AG04450 (cell line): ENCODE data around the gene DDX1. TPM values are rescaled to one million over a fixed set of nuclear protein-coding genes. Genes with fewer than 3 reads are reported as not detected.
"Not testable (repeated sequence)": the region's sequence is repeated elsewhere in the genome, so short reads cannot be mapped to it uniquely, and the experiment has no call there.

ENCODE experiments used
- CTCF ChIA-PET: fragments of 300-600, 350-600 bp; formaldehyde crosslinking; extraction: SDS; loops from one replicate; lab custom pipeline; 2022; ENCODE audit warnings: antibody characterized with exemption, inconsistent platforms; lab: Charles Lee
- POLR2A ChIA-PET: fragments of 350-600 bp; formaldehyde crosslinking; extraction: SDS; loops from one replicate; lab custom pipeline; 2021; ENCODE audit warnings: antibody characterized with exemption, inconsistent platforms; lab: Yijun Ruan, JAX
- DNase-seq: peaks from one replicate; pipeline ENCODE4 v3.0.0-alpha.2; 2011; ENCODE audit warnings: low read depth, low spot score
- H3K27ac ChIP-seq: one replicate; pipeline ENCODE4 v1.5.1; 2012; ENCODE audit warnings: low read depth, low read length, control low read depth
- H3K27me3 ChIP-seq: one replicate; pipeline ENCODE4 v1.6.0; 2012; ENCODE audit warnings: low read length; ENCODE audit not compliant: control insufficient read depth, insufficient read depth
- H3K4me3 ChIP-seq: 2 replicates; pipeline ENCODE4 v1.5.1; 2011; ENCODE audit warnings: mild to moderate bottlenecking, low read depth, low read length, control low read depth
- H3K9me3 ChIP-seq: 2 replicates; pipeline ENCODE4 v1.5.1; 2012; ENCODE audit warnings: low read length; ENCODE audit not compliant: control insufficient read depth, insufficient read depth
- polyA minus RNA-seq: library from RNA; depleted of rRNA, polyadenylated mRNA; stranded (reverse); fragments of >200 nt; gene quantifications from 2 replicates; pipeline ENCODE4 v1.2.3, GENCODE V29; 2011; rRNA and poly(A)+ RNA removed
- polyA plus RNA-seq: library from polyadenylated mRNA; depleted of rRNA; stranded (reverse); fragments of >200 nt; gene quantifications from 2 replicates; pipeline ENCODE4 v1.2.3, GENCODE V29; 2011; rRNA removed
- TF ChIP-seq, protein P1 (sequence below): IDR thresholded peaks from 2 replicates; pipeline ENCODE4 v1.5.1; 2011; ENCODE audit warnings: low read depth, low read length, control low read depth, inconsistent platforms

The DDX1 gene
- polyA plus RNA-seq: 121 and 171 TPM in 2 replicates
- polyA minus RNA-seq: 42.3 and 72.3 TPM in 2 replicates

DNA sequence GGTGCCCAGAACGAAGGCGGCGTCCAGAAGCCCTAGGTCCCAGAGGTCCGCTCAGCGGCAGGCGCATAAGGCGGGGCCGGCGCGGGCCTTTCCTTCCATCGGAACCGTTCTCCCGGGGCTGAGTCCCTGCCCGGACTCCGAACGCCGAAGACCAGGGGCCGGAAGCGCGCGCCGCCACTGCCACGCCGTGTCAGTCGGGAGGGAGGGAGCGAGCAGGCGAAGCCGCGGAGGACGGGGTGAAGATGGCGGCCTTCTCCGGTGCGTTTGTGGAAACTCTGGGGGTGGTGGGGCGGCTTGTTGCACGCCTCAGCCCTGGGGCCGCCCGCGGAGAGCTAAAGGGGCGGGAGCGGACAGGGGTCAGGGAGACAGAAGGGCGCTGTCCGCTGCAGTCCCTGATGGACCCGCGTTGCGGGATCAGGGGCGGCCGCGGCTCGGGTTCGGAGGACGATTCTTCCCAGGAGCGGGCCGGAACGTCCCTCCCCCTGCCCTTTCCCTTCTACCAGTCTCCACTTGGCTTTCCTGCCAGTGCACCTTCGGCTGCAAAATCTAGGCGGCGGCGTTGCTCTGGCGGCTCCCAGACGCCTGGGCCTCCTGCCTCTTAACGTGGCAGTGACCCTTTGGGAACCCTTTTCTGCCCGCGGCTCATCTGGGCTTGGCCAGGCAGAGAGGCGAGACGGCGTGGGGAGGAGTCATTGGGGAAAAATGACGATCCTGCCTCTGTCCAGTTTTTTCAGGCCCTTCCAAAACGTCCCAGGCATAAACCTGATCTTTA lies at the start of gene DDX1:
Gene DDX1 (plus strand): TSS at position 177 of the 772 bp plus-strand sequence. CDS start 66 bp downstream, at position 243.
- Histone ChIP-seq H3K27me3 (no peaks in the 10 kb centered on the region), H3K4me3 (peak within 1 kb of the TSS; percentile 85), H3K9me3 (no peaks in the 10 kb centered on the region; the same call in 1 of the 2 replicates), H3K27ac (peak within 1 kb of the TSS; percentile 97)
- ChIA-PET POLR2A (interaction anchor here (1.1 kb wide), 1 partner anchor 30 kb away, joined by 9 read pairs; the partner anchor contains the start of gene NBAS), CTCF (interaction anchor here (1.0 kb wide), 1 partner anchor 15 kb away, joined by 6 read pairs; no protein-coding TSS in a partner anchor)
- TF ChIP-seq, protein P1, sequence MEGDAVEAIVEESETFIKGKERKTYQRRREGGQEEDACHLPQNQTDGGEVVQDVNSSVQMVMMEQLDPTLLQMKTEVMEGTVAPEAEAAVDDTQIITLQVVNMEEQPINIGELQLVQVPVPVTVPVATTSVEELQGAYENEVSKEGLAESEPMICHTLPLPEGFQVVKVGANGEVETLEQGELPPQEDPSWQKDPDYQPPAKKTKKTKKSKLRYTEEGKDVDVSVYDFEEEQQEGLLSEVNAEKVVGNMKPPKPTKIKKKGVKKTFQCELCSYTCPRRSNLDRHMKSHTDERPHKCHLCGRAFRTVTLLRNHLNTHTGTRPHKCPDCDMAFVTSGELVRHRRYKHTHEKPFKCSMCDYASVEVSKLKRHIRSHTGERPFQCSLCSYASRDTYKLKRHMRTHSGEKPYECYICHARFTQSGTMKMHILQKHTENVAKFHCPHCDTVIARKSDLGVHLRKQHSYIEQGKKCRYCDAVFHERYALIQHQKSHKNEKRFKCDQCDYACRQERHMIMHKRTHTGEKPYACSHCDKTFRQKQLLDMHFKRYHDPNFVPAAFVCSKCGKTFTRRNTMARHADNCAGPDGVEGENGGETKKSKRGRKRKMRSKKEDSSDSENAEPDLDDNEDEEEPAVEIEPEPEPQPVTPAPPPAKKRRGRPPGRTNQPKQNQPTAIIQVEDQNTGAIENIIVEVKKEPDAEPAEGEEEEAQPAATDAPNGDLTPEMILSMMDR: no peak; the same call in 1 of the 2 replicates
- peak; percentile 44 for DNase-seq

DNA sequence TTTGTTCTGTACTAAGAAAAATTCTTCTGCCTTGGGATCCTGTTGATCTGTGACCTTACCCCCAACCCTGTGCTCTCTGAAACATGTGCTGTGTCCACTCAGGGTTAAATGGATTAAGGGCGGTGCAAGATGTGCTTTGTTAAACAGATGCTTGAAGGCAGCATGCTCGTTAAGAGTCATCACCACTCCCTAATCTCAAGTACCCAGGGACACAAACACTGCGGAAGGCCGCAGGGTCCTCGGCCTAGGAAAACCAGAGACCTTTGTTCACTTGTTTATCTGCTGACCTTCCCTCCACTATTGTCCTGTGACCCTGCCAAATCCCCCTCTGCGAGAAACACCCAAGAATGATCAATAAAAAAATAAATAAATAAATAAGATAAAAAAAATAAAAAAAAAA lies 49.4 kb upstream of the DDX1 start:
- CTCF ChIA-PET, POLR2A ChIA-PET: not testable (repeated sequence)

DNA sequence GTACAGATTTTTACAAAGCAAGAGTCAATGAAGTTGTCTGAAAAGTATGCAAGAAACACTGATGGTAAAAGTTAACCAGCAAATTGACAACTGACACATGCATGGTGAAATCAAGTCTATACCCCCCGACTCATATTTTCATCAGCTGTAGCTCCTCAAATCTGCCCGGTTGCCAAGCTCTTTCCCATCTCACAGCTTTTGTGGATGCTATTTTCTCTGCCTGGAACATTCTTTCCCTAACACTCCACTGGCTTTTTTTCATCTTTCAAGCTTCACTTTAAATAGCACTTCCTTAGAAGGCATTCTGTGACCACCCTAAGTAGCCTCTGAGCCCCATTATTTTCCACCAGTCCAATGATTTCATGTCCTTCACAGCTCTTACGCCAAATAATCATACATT lies 48.6 kb upstream of the DDX1 start:
- Histone ChIP-seq H3K27ac (no peak overlapping the region), H3K4me3 (no peak overlapping the region), H3K9me3 (no peaks in the 10 kb centered on the region), H3K27me3 (no peaks in the 10 kb centered on the region)
- TF ChIP-seq, protein P1: no peak
- POLR2A ChIA-PET: interaction anchor here (0.6 kb wide), 1 partner anchor 26 kb away, joined by 5 read pairs; no protein-coding TSS in a partner anchor
- CTCF ChIA-PET: no interaction called here
- DNase-seq: no peak

More for the DNA sequence above, 49.4 kb upstream of the DDX1 start:
- H3K27ac ChIP-seq, H3K27me3 ChIP-seq, H3K4me3 ChIP-seq, DNase-seq, H3K9me3 ChIP-seq: not testable (repeated sequence)

DNA sequence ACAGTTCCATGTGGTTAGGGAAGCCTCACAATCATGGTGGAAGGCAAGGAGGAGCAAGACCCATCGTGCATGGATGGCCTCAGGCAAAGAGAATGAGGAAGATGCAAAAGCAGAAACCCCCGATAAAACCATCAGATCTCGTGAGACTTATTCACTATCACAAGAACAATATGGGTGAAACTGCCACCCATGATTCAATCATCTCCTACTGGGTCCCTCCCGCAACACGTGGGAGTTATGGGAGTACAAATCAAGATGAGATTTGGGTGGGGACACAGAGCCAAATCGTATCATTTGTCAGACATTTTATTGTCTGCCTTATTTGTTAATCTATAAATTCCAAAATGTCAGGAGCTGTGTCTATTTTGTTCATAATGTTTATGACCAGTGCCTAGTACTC lies 48.1 kb upstream of the DDX1 start:
- CTCF ChIA-PET: no interaction called here
- DNase-seq: no peak
- TF ChIP-seq, protein P1: no peak
- no peaks in the 10 kb centered on the region for H3K27me3 ChIP-seq
- H3K27ac ChIP-seq: no peak overlapping the region
- no peaks in the 10 kb centered on the region for H3K9me3 ChIP-seq
- H3K4me3 ChIP-seq: no peak overlapping the region
- POLR2A ChIA-PET: no interaction called here

DNA sequence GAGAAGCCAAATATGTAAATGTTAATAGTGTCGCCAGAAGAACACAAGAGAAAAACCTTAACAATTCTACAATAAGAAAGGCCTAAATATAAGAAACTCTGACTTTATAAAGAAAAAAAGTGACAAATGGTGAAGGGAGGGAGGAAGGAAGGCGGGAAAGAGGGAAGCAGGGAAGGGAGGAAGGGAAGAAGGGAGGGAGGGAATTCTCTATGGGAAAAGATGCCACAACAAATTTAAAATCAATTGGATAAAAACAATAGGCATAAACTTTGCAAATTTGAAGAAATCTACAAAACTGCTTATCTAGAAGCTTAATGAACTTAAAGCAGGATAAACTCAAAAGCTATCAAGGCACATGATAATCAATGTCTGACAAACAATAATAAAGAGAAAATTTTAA lies 47.4 kb upstream of the DDX1 start:
- ChIA-PET POLR2A (no interaction called here), CTCF (no interaction called here)
- TF ChIP-seq, protein P1: no peak
- no peak overlapping the region for H3K4me3 ChIP-seq
- DNase-seq: no peak
- H3K9me3 ChIP-seq: no peaks in the 10 kb centered on the region
- H3K27ac ChIP-seq: no peak overlapping the region
- no peaks in the 10 kb centered on the region for H3K27me3 ChIP-seq
